Lung (tissue), 12 donors: ENCODE results near the gene ZNF266. TPM values are rescaled to one million over a fixed set of nuclear protein-coding genes. Genes with fewer than 3 reads are reported as not detected.

ENCODE experiments used
- ATAC-seq: fragments of 200-7000 bp; cut with Tn5 transposase; one replicate; pipeline ENCODE4 v1.9.1; 2020; ENCODE audit warnings: moderate number of reproducible peaks; ENCODE audit not compliant: insufficient read depth, low FRiP score
- DNase-seq, 3 donors: peaks; one replicate each; pipeline ENCODE4 v3.0.0-alpha.2; 2013 to 2017
- H3K27ac ChIP-seq, 2 donors: one replicate each; pipeline ENCODE4 v1.5.1; 2013; ENCODE audit warnings: mild to moderate bottlenecking in 2 of 2, moderate library complexity in 2 of 2, control low read depth in 1 of 2, inconsistent platforms in 1 of 2, low read depth in 1 of 2, low read length in 1 of 2
- H3K27me3 ChIP-seq, 3 donors: one replicate each; pipeline ENCODE4 v1.5.1; 2013; ENCODE audit warnings: low read length in 2 of 3; ENCODE audit not compliant: control insufficient read depth in 3 of 3, insufficient read depth in 3 of 3
- H3K36me3 ChIP-seq, 4 donors: one replicate each; pipeline ENCODE4 v1.5.1; 2013; ENCODE audit warnings: low read length in 4 of 4, mild to moderate bottlenecking in 1 of 4, moderate library complexity in 1 of 4; ENCODE audit not compliant: control insufficient read depth in 4 of 4, insufficient read depth in 4 of 4
- H3K4me1 ChIP-seq, 5 donors: one replicate each; pipeline ENCODE4 v1.5.1; 2013; ENCODE audit warnings: low read length in 5 of 5, mild to moderate bottlenecking in 2 of 5, moderate library complexity in 1 of 5; ENCODE audit not compliant: control insufficient read depth in 5 of 5, insufficient read depth in 5 of 5
- H3K4me3 ChIP-seq: one replicate; pipeline ENCODE4 v1.5.1; 2013; ENCODE audit warnings: mild to moderate bottlenecking, control low read depth, moderate library complexity
- H3K9ac ChIP-seq, 2 donors: one replicate each; pipeline ENCODE4 v1.5.1; 2013; ENCODE audit warnings: low read length in 2 of 2, control low read depth in 1 of 2; ENCODE audit not compliant: insufficient read depth in 1 of 2
- H3K9me3 ChIP-seq, 4 donors: one replicate each; pipeline ENCODE4 v1.5.1; 2013; ENCODE audit warnings: low read length in 3 of 4, mild to moderate bottlenecking in 1 of 4, moderate library complexity in 1 of 4; ENCODE audit not compliant: control insufficient read depth in 4 of 4, insufficient read depth in 3 of 4
- CTCF ChIP-seq: IDR thresholded peaks from 2 replicates; pipeline ENCODE4 v1.5.1; 2012; ENCODE audit warnings: mild to moderate bottlenecking; ENCODE audit errors: control extremely low read depth, extremely low read depth
- WGBS, 2 donors: extraction: QIAGEN DNeasy Blood & Tissue Kit; methylation state at CpG; one replicate each; pipeline ENCODE4 v1.1.7; 2013; 5-methylcytosine and 5-hydroxymethylcytosine counted together
- polyA plus RNA-seq, 2 donors: library from polyadenylated mRNA; stranded (reverse); fragments of 200-250 nt; gene quantifications; one replicate each; pipeline ENCODE4 v1.2.1, GENCODE V29; 2013
- total RNA-seq, 2 donors: library from RNA; depleted of rRNA in 1 of 2; stranded (reverse); fragments of >200 nt in 1 of 2; gene quantifications; one replicate each; pipeline ENCODE4 v1.2.1, GENCODE V29; 2014 to 2021
- donor health status: control.
- donor health status: control.
- donor health status: Bipolar disorder and iron deficiency.
- donor health status: healthy.
- donor health status: DM: yes; HTN: yes; CAD: no.

The ZNF266 gene
- total and polyA plus RNA-seq, 4 donors, result 17.3 to 33.8 (median 23.6) TPM

GRCh38 chr19:9427941-9428340 is 7.4 kb downstream of the ZNF266 start:
- 80 to 82% methylated on average over 6 of the region's 6 CpGs for whole genome bisulfite sequencing, 2 donors
- Histone ChIP-seq H3K36me3 (peaks cover 18 to 53% (median 36%) of the 10 kb centered on the region in 4 donors), H3K9ac (no peak overlapping the region), H3K9me3 (peaks cover 0 to 37% (median under 1%) of the 10 kb centered on the region in 4 donors), H3K27me3 (no peaks in the 10 kb centered on the region), H3K4me3 (no peak overlapping the region), H3K27ac (no peak overlapping the region), H3K4me1 (no peaks in the 10 kb centered on the region)
- DNase-seq, result no peak
- ATAC-seq, result no peak
- no peak for TF ChIP-seq CTCF

- Histone ChIP-seq H3K4me3 (no peak overlapping the region), H3K36me3 (peaks cover 44 to 69% (median 58%) of the 10 kb centered on the region in 4 donors), H3K9me3 (peaks cover 32 to 62% (median 50%) of the 10 kb centered on the region in 4 donors), H3K27ac (no peak overlapping the region), H3K4me1 (no peaks in the 10 kb centered on the region), H3K27me3 (no peaks in the 10 kb centered on the region), H3K9ac (no peak overlapping the region)
- ATAC-seq, result no peak
- 98% methylated on average over 14 of the region's 14 CpGs for WGBS, 2 donors
- no peak for DNase-seq
- TF ChIP-seq CTCF, result no peak
Measured at GRCh38 chr19:9413240-9413954, 22.0 kb downstream of the ZNF266 start.

GRCh38 chr19:9407827-9408226 is 27.5 kb downstream of the ZNF266 start:
- no peak for TF ChIP-seq CTCF
- Histone ChIP-seq H3K9ac (no peak overlapping the region), H3K27me3 (no peaks in the 10 kb centered on the region), H3K27ac (no peak overlapping the region), H3K4me1 (peaks cover 0 to 8% (median 3%) of the 10 kb centered on the region in 5 donors), H3K36me3 (peaks cover 3 to 27% (median 7%) of the 10 kb centered on the region in 4 donors), H3K4me3 (no peak overlapping the region), H3K9me3 (peaks cover 14 to 47% (median 32%) of the 10 kb centered on the region in 4 donors)
- WGBS, 2 donors, result 67 to 73% methylated on average over 5 of the region's 5 CpGs
- no peak for DNase-seq
- no peak for ATAC-seq
